HFFc6 (cell line): Measurements from ENCODE around the gene ATP6V0B. TPM values are rescaled to one million over a fixed set of nuclear protein-coding genes. Genes with fewer than 3 reads are reported as not detected.

Experiments used
- DNase-seq: peaks from one replicate; pipeline ENCODE4 v3.0.0-alpha.2; 2018
- H3K27ac Mint-ChIP-seq: 2 replicates; pipeline ENCODE4 v1.8.0; 2020; ENCODE audit warnings: mild to moderate bottlenecking, mixed read lengths
- H3K27me3 Mint-ChIP-seq: 2 replicates; pipeline ENCODE4 v1.8.0; 2021; ENCODE audit warnings: mild to moderate bottlenecking, moderate library complexity, mixed read lengths; ENCODE audit not compliant: insufficient read depth
- H3K36me3 Mint-ChIP-seq: 2 replicates; pipeline ENCODE4 v1.8.0; 2021; ENCODE audit warnings: low read depth, mixed read lengths
- H3K4me1 Mint-ChIP-seq: 2 replicates; pipeline ENCODE4 v1.8.0; 2020; ENCODE audit warnings: low read depth, mixed read lengths
- H3K4me3 Mint-ChIP-seq: 2 replicates; pipeline ENCODE4 v1.8.0; 2020; ENCODE audit warnings: mild to moderate bottlenecking, moderate library complexity, mixed read lengths
- H3K9me3 Mint-ChIP-seq: 2 replicates; pipeline ENCODE4 v1.8.0; 2020; ENCODE audit warnings: mild to moderate bottlenecking, mixed read lengths
- total RNA-seq, 6 experiments: library from RNA; stranded (reverse); fragmentation: NEBNext Ultra II Directional; extraction: Animal tissue kit (Norgen Biotek cat#: 25700); gene quantifications; 2 replicates in 1 of 6; 3 replicates in 5 of 6; pipeline ENCODE4 v1.2.3, GENCODE V29; 2021
- TF ChIP-seq, protein P1 (sequence below): fragments of 200-600 bp; sonication (generic); IDR thresholded peaks from 2 replicates; pipeline ENCODE4 v1.5.0; 2021; ENCODE audit warnings: antibody characterized with exemption, mild to moderate bottlenecking

The ATP6V0B gene
- total RNA-seq, 6 experiments from 2014 or later, result 145 to 191 (median 155) TPM

- no peak overlapping the region for H3K4me3 Mint-ChIP-seq
- H3K36me3 Mint-ChIP-seq, result peaks cover 30% of the 10 kb centered on the region
- no peak for DNase-seq
- no peaks in the 10 kb centered on the region for H3K9me3 Mint-ChIP-seq
- H3K27me3 Mint-ChIP-seq, result no peaks in the 10 kb centered on the region
- TF ChIP-seq, protein P1, sequence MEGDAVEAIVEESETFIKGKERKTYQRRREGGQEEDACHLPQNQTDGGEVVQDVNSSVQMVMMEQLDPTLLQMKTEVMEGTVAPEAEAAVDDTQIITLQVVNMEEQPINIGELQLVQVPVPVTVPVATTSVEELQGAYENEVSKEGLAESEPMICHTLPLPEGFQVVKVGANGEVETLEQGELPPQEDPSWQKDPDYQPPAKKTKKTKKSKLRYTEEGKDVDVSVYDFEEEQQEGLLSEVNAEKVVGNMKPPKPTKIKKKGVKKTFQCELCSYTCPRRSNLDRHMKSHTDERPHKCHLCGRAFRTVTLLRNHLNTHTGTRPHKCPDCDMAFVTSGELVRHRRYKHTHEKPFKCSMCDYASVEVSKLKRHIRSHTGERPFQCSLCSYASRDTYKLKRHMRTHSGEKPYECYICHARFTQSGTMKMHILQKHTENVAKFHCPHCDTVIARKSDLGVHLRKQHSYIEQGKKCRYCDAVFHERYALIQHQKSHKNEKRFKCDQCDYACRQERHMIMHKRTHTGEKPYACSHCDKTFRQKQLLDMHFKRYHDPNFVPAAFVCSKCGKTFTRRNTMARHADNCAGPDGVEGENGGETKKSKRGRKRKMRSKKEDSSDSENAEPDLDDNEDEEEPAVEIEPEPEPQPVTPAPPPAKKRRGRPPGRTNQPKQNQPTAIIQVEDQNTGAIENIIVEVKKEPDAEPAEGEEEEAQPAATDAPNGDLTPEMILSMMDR, result no peak
- H3K27ac Mint-ChIP-seq, result no peak overlapping the region
- H3K4me1 Mint-ChIP-seq, result no peaks in the 10 kb centered on the region
These were observed 9.4 kb upstream of the ATP6V0B start for GRCh38 chr1:43965316-43965715.

DNA sequence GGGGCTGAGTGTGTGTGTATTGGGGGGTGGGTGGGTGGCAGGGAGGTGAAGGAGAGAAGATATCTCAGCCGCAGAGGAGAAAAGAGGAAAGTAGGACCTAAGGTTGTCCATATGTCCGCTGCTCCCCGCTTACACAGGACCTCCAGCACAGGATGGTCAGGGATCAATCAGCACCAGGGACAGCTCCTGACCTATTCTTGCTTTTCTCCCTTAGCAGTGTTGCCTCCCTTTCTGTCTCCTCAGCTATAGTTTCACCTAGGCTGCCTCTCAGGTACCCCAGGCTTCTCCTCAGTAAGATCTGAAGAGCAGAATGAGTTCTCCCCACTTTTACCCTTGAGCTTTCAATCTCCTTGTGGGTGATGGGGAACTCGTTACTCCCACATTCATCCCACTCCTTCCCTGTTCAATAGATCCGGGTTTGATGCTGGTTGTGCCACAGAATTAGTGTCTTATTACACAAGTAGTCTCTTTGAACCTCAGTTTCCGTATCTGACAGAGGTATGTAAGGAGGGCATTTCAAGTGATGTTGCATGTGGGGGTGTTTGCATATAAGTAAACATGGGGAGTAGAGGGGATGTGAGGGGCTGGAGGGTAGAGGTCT lies 6.3 kb upstream of the ATP6V0B start:
- H3K4me1 Mint-ChIP-seq, result peaks cover 9% of the 10 kb centered on the region
- H3K4me3 Mint-ChIP-seq, result no peak overlapping the region
- DNase-seq, result no peak

DNA sequence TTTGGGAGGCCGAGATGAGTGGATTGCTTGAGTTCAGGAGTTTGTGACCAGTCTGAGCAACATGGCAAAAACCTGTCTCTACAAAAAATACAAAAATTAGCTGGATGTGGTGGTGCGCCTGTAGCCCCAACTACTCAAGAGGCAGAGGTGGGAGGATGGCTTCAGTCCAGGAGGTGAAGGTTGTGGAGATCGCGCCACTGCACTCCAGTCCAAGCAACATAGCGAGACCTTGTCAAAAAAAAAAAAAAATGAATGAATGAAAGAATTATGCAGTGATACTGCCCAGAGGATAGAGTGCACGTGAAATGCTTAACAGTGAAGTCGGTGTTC lies 5.4 kb upstream of the ATP6V0B start:
- Mint-ChIP-seq H3K27me3 (no peaks in the 10 kb centered on the region), H3K27ac (no peak overlapping the region), H3K36me3 (peaks cover 20% of the 10 kb centered on the region), H3K4me3 (peak overlapping the region; percentile 99), H3K9me3 (no peaks in the 10 kb centered on the region), H3K4me1 (peaks cover 19% of the 10 kb centered on the region)
- DNase-seq, result no peak
- TF ChIP-seq, protein P1, result no peak; the same call in 1 of the 2 replicates

More for the DNA sequence above, 6.3 kb upstream of the ATP6V0B start:
- H3K36me3 Mint-ChIP-seq, result peaks cover 20% of the 10 kb centered on the region
- no peaks in the 10 kb centered on the region for H3K27me3 Mint-ChIP-seq
- no peak overlapping the region for H3K27ac Mint-ChIP-seq
- TF ChIP-seq, protein P1, result no peak
- no peaks in the 10 kb centered on the region for H3K9me3 Mint-ChIP-seq

GRCh38 chr1:43969746-43970466 lies 4.9 kb upstream of the ATP6V0B start, which contains the start of gene DPH2:
Gene DPH2 (plus strand): TSS chr1:43970010. CDS start chr1:43970176, 166 bp downstream.
- peaks cover 20% of the 10 kb centered on the region for H3K4me1 Mint-ChIP-seq
- peaks cover 20% of the 10 kb centered on the region for H3K36me3 Mint-ChIP-seq
- peak within 1 kb of the TSS; percentile 99 for H3K4me3 Mint-ChIP-seq
- H3K9me3 Mint-ChIP-seq, result no peaks in the 10 kb centered on the region
- TF ChIP-seq, protein P1, result peak; percentile 28; the same call in 1 of the 2 replicates
- H3K27ac Mint-ChIP-seq, result peak within 1 kb of the TSS; percentile 70
- DNase-seq, result peak; percentile 96
- H3K27me3 Mint-ChIP-seq, result no peaks in the 10 kb centered on the region

DNA sequence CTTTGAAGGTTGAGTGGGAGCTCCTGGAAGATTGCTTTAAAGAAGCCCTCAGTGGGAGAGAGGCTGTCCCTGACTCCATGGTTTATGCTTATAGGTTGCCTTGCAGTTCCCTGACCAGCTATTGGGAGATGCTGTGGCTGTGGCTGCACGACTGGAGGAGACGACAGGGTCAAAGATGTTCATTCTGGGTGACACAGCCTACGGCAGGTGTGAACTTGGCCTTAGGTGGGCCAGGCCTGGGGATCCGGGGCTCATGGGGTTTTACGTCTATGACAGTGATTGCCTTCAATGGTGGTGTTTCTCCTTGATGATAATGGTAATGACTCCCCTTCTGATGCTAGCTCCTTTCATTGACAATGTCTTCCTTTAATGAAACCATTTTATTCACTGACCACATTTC lies 4.3 kb upstream of the ATP6V0B start:
- H3K9me3 Mint-ChIP-seq, result no peaks in the 10 kb centered on the region
- H3K27ac Mint-ChIP-seq, result peak overlapping the region; percentile 70
- no peak for DNase-seq
- TF ChIP-seq, protein P1, result no peak
- H3K36me3 Mint-ChIP-seq, result peaks cover 20% of the 10 kb centered on the region
- H3K4me3 Mint-ChIP-seq, result peak overlapping the region; percentile 99
- no peaks in the 10 kb centered on the region for H3K27me3 Mint-ChIP-seq
- peaks cover 20% of the 10 kb centered on the region for H3K4me1 Mint-ChIP-seq
